ENCODE results near the gene GBP2. TPM values are rescaled to one million over a fixed set of nuclear protein-coding genes. Genes with fewer than 3 reads are reported as not detected.

Gene GBP2
- total RNA-seq, 4 donors from 2014 or later, result 13.7 to 77.5 (median 56.1) TPM

GRCh38 chr1:89146721-89147120 is 20.8 kb upstream of the GBP2 start:
- Histone ChIP-seq H3K4me1 (peaks cover 0 to 4% (median 0%) of the 10 kb centered on the region in 4 donors), H3K27ac (no peak overlapping the region), H3K4me3 (no peak overlapping the region), H3K27me3 (no peaks in the 10 kb centered on the region), H3K36me3 (no peaks in the 10 kb centered on the region), H3K9me3 (no peaks in the 10 kb centered on the region)
- intact Hi-C loops (cut with DNase I; ENCODE audit: low total_unique reads), result no loop called here
- no peak for TF ChIP-seq POLR2A (IDR thresholded peaks at IDR 0.05)
- no peak for TF ChIP-seq POLR2AphosphoS5 (IDR thresholded peaks at IDR 0.05)
- no peak for TF ChIP-seq EP300 (IDR thresholded peaks at IDR 0.05; ENCODE audit: low read depth)
- no peak for TF ChIP-seq CTCF (IDR thresholded peaks at IDR 0.05)
- WGBS, 2 donors (ENCODE audit: low coverage in 1 of 2), result 68 to 81% methylated on average over 3 of the region's 3 CpGs
- in situ Hi-C loops (cut with MboI; ENCODE audit: low pct_ligation_motif_present in 1 of 4, low pct_unique_long_range_greater_than_20kb in 1 of 4, low sequenced_read_pairs in 3 of 4), result no loop called here
- DNase-seq, result no peak

- Histone ChIP-seq H3K27ac (no peak overlapping the region), H3K4me1 (peaks cover 0 to 4% (median 0%) of the 10 kb centered on the region in 4 donors), H3K27me3 (no peaks in the 10 kb centered on the region), H3K9me3 (no peaks in the 10 kb centered on the region), H3K4me3 (no peak overlapping the region), H3K36me3 (no peaks in the 10 kb centered on the region)
- intact Hi-C loops (cut with DNase I; ENCODE audit: low total_unique reads), result no loop called here
- 73 to 78% methylated on average over 1 to 2 of the region's 2 CpGs for WGBS, 2 donors (ENCODE audit: low coverage in 1 of 2)
- TF ChIP-seq POLR2A (IDR thresholded peaks at IDR 0.05) (no peak), CTCF (IDR thresholded peaks at IDR 0.05) (no peak), POLR2AphosphoS5 (IDR thresholded peaks at IDR 0.05) (no peak), EP300 (IDR thresholded peaks at IDR 0.05; ENCODE audit: low read depth) (no peak)
- DNase-seq, result no peak
- in situ Hi-C loops (cut with MboI; ENCODE audit: low pct_ligation_motif_present in 1 of 4, low pct_unique_long_range_greater_than_20kb in 1 of 4, low sequenced_read_pairs in 3 of 4), result no loop called here
Observed at GRCh38 chr1:89143484-89143883, 17.6 kb upstream of the GBP2 start.

- TF ChIP-seq POLR2A (IDR thresholded peaks at IDR 0.05) (no peak), POLR2AphosphoS5 (IDR thresholded peaks at IDR 0.05) (no peak), CTCF (IDR thresholded peaks at IDR 0.05) (no peak), EP300 (IDR thresholded peaks at IDR 0.05; ENCODE audit: low read depth) (no peak)
- Histone ChIP-seq H3K9me3 (no peaks in the 10 kb centered on the region), H3K27me3 (no peaks in the 10 kb centered on the region), H3K4me1 (no peaks in the 10 kb centered on the region), H3K27ac (no peak overlapping the region), H3K36me3 (no peaks in the 10 kb centered on the region), H3K4me3 (no peak overlapping the region)
- no peak for DNase-seq
- in situ Hi-C loops (cut with MboI; ENCODE audit: low pct_ligation_motif_present in 1 of 4, low pct_unique_long_range_greater_than_20kb in 1 of 4, low sequenced_read_pairs in 3 of 4) (no loop called here), intact Hi-C loops (cut with DNase I; ENCODE audit: low total_unique reads) (no loop called here)
- 85 to 93% methylated on average over 2 to 4 of the region's 4 CpGs for WGBS, 2 donors (ENCODE audit: low coverage in 1 of 2)
Observed at GRCh38 chr1:89142160-89142559, 16.2 kb upstream of the GBP2 start.

- DNase-seq, result no peak
- H3K36me3 ChIP-seq, result no peaks in the 10 kb centered on the region
- no peaks in the 10 kb centered on the region for H3K27me3 ChIP-seq
- peaks cover 0 to 16% (median 7%) of the 10 kb centered on the region in 4 donors for H3K4me1 ChIP-seq
- no peak overlapping the region for H3K27ac ChIP-seq
- WGBS, 2 donors (ENCODE audit: low coverage in 1 of 2), result 100% methylated on average over 1 of the region's 1 CpG; no CpG with 5 or more reads in 1 of the 2 donors
- in situ Hi-C loops (cut with MboI; ENCODE audit: low pct_ligation_motif_present in 1 of 4, low pct_unique_long_range_greater_than_20kb in 1 of 4, low sequenced_read_pairs in 3 of 4) (no loop called here), intact Hi-C loops (cut with DNase I; ENCODE audit: low total_unique reads) (no loop called here)
- no peak for TF ChIP-seq CTCF (IDR thresholded peaks at IDR 0.05)
- no peak for TF ChIP-seq POLR2AphosphoS5 (IDR thresholded peaks at IDR 0.05)
- TF ChIP-seq EP300 (IDR thresholded peaks at IDR 0.05; ENCODE audit: low read depth), result no peak
- no peak for TF ChIP-seq POLR2A (IDR thresholded peaks at IDR 0.05)
- no peak overlapping the region for H3K4me3 ChIP-seq
- H3K9me3 ChIP-seq, result no peaks in the 10 kb centered on the region
Observed at GRCh38 chr1:89133747-89134146, 7.8 kb upstream of the GBP2 start.

Data from transverse colon (tissue), 4 donors.